CD14-positive monocyte (primary cell): ENCODE measurements around the gene PRAMEF18. TPM values are rescaled to one million over a fixed set of nuclear protein-coding genes. Genes with fewer than 3 reads are reported as not detected.
A peak's percentile ranks its signal among the peaks of the same experiment; 100 is the strongest.
"Not testable (repeated sequence)": the region's sequence is repeated elsewhere in the genome, so short reads cannot be mapped to it uniquely, and the experiment has no call there.

Source experiments
- DNase-seq, 3 donors: peaks; one replicate each; pipeline ENCODE4 v3.0.0-alpha.2; 2011 to 2022
- H2AFZ ChIP-seq: 2 replicates; pipeline ENCODE4 v1.6.0; 2012; ENCODE audit warnings: mild to moderate bottlenecking, low read depth, low read length, inconsistent platforms; ENCODE audit not compliant: insufficient read depth, poor library complexity, severe bottlenecking
- H3K27ac ChIP-seq, 2 donors: 1 replicate in 1 of 2; 2 replicates in 1 of 2; pipeline ENCODE4 v1.5.1; 2012 to 2013; ENCODE audit warnings: low read length in 2 of 2, control low read depth in 1 of 2, inconsistent platforms in 1 of 2, low read depth in 1 of 2, mild to moderate bottlenecking in 1 of 2
- H3K27me3 ChIP-seq, 2 donors: one replicate each; pipeline versions ENCODE4 v1.6.0 to v1.6.1; 2011 to 2013; ENCODE audit warnings: low read length in 2 of 2; ENCODE audit not compliant: control insufficient read depth in 2 of 2, insufficient read depth in 2 of 2
- H3K36me3 ChIP-seq, 2 donors: replicated peaks in 1 of 2; 1 replicate in 1 of 2; 2 replicates in 1 of 2; pipeline versions ENCODE4 v1.5.1 to v1.6.1; 2012 to 2013; ENCODE audit warnings: low read length in 2 of 2, control low read depth in 1 of 2, inconsistent platforms in 1 of 2, mild to moderate bottlenecking in 1 of 2; ENCODE audit not compliant: insufficient read depth in 2 of 2, control insufficient read depth in 1 of 2
- H3K4me1 ChIP-seq, 2 donors: 1 replicate in 1 of 2; 2 replicates in 1 of 2; pipeline versions ENCODE4 v1.5.1 to v1.6.1; 2012 to 2013; ENCODE audit warnings: low read length in 2 of 2, control low read depth in 1 of 2, inconsistent platforms in 1 of 2, mild to moderate bottlenecking in 1 of 2, moderate library complexity in 1 of 2; ENCODE audit not compliant: insufficient read depth in 2 of 2, control insufficient read depth in 1 of 2
- H3K4me2 ChIP-seq: replicated peaks from 2 replicates; pipeline ENCODE3; 2012; ENCODE audit warnings: low read length, moderate library complexity, mild to moderate bottlenecking; ENCODE audit not compliant: poor library complexity, severe bottlenecking; ENCODE audit errors: extremely low read depth
- H3K4me3 ChIP-seq, 3 experiments: fragments of 200-600 bp in 1 of 3; sonication (generic) in 1 of 3; replicated peaks in 1 of 3; 1 replicate in 2 of 3; 2 replicates in 1 of 3; pipeline ENCODE4 v1.5.1; 2011 to 2013; ENCODE audit warnings: low read length in 3 of 3, mild to moderate bottlenecking in 3 of 3, control low read depth in 2 of 3, low read depth in 2 of 3, inconsistent platforms in 1 of 3, moderate library complexity in 1 of 3
- H3K79me2 ChIP-seq: 2 replicates; pipeline ENCODE4 v1.6.0; 2012; ENCODE audit warnings: mild to moderate bottlenecking, control low read depth, inconsistent platforms, low read length, moderate library complexity; ENCODE audit not compliant: insufficient read depth
- H3K9ac ChIP-seq: 2 replicates; pipeline ENCODE4 v1.6.0; 2017; ENCODE audit warnings: low read length, mild to moderate bottlenecking; ENCODE audit not compliant: insufficient read depth, poor library complexity, severe bottlenecking
- H3K9me3 ChIP-seq, 2 donors: replicated peaks in 1 of 2; 1 replicate in 1 of 2; 2 replicates in 1 of 2; pipeline versions ENCODE4 v1.5.1 to v1.6.1; 2012 to 2013; ENCODE audit warnings: low read length in 2 of 2, control low read depth in 1 of 2; ENCODE audit not compliant: control insufficient read depth in 1 of 2, insufficient read depth in 1 of 2
- H4K20me1 ChIP-seq: 2 replicates; pipeline ENCODE4 v1.6.0; 2012; ENCODE audit warnings: mild to moderate bottlenecking, low read length, control low read depth, moderate library complexity; ENCODE audit not compliant: insufficient read depth
- H3K27ac Mint-ChIP-seq, 7 donors: one replicate each; pipeline ENCODE4 v1.8.0; 2020; ENCODE audit warnings: mild to moderate bottlenecking in 7 of 7, mixed read lengths in 7 of 7, moderate library complexity in 6 of 7, inconsistent platforms in 2 of 7
- H3K27me3 Mint-ChIP-seq, 3 donors: one replicate each; pipeline ENCODE4 v1.8.0; 2021 to 2022; ENCODE audit warnings: low read depth in 3 of 3, mild to moderate bottlenecking in 3 of 3, mixed read lengths in 3 of 3, moderate library complexity in 3 of 3, inconsistent platforms in 1 of 3
- H3K36me3 Mint-ChIP-seq, 2 donors: one replicate each; pipeline ENCODE4 v1.8.0; 2020; ENCODE audit warnings: mixed read lengths in 2 of 2, inconsistent platforms in 1 of 2, mild to moderate bottlenecking in 1 of 2
- H3K4me1 Mint-ChIP-seq: one replicate; pipeline ENCODE4 v1.8.0; 2020; ENCODE audit warnings: mild to moderate bottlenecking, mixed read lengths
- H3K4me3 Mint-ChIP-seq, 2 donors: one replicate each; pipeline ENCODE4 v1.8.0; 2020; ENCODE audit warnings: mild to moderate bottlenecking in 2 of 2, mixed read lengths in 2 of 2, moderate library complexity in 1 of 2
- H3K9me3 Mint-ChIP-seq, 7 donors: one replicate each; pipeline ENCODE4 v1.8.0; 2020 to 2022; ENCODE audit warnings: mixed read lengths in 7 of 7, mild to moderate bottlenecking in 6 of 7, moderate library complexity in 6 of 7, inconsistent platforms in 2 of 7
- WGBS: methylation state at CpG from one replicate; pipeline ENCODE4 v1.1.5; 2013; ENCODE audit warnings: missing lambda C conversion rate; ENCODE audit not compliant: insufficient coverage; 5-methylcytosine and 5-hydroxymethylcytosine counted together
- intact Hi-C, 2 donors: fragments of 100-400 bp; cut with micrococcal nuclease; formaldehyde crosslinking; loops; one replicate each; pipeline versions ENCODE4 v1.15.0 to v1.15.1; 2023
- polyA plus RNA-seq, 3 donors: library from polyadenylated mRNA; depleted of rRNA in 1 of 3; unstranded in 2 of 3; stranded (reverse) in 1 of 3; fragments of 300-500 nt in 2 of 3; fragments of >200 nt in 1 of 3; fragmentation: Illumina TruSeq in 2 of 3; gene quantifications; 1 replicate in 2 of 3; 2 replicates in 1 of 3; pipeline ENCODE4 v1.2.3, GENCODE V29; 2012 to 2021

PRAMEF18 gene
- polyA plus RNA-seq, 3 donors: not detected

DNA sequence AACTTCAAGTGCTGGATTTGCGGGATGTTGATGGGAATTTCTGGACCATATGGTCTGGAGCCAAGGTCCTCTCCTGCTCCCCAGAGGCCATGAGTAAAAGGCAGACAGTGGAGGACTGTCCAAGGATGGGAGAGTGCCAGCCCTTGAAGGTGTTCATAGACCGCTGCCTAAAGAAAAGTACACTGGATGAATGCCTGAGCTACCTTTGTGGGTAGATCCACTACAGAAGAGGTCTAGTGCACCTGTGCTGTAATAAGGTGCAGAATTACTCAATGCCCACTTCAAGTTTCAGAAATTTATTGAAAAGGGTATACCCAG is 20.6 kb upstream of the PRAMEF18 start:
- H4K20me1 ChIP-seq, H3K4me3 Mint-ChIP-seq, H3K4me2 ChIP-seq, H3K27ac ChIP-seq, H3K9ac ChIP-seq, H3K36me3 Mint-ChIP-seq, H3K9me3 Mint-ChIP-seq, H2AFZ ChIP-seq, H3K79me2 ChIP-seq, H3K27ac Mint-ChIP-seq, DNase-seq, H3K9me3 ChIP-seq, H3K4me3 ChIP-seq, H3K36me3 ChIP-seq, H3K27me3 ChIP-seq, H3K4me1 Mint-ChIP-seq, intact Hi-C loops, H3K4me1 ChIP-seq: not testable (repeated sequence)
- 89% methylated on average over 2 of the region's 2 CpGs for WGBS
- H3K27me3 Mint-ChIP-seq: peaks cover 6 to 13% (median 7%) of the 10 kb centered on the region in 3 donors

DNA sequence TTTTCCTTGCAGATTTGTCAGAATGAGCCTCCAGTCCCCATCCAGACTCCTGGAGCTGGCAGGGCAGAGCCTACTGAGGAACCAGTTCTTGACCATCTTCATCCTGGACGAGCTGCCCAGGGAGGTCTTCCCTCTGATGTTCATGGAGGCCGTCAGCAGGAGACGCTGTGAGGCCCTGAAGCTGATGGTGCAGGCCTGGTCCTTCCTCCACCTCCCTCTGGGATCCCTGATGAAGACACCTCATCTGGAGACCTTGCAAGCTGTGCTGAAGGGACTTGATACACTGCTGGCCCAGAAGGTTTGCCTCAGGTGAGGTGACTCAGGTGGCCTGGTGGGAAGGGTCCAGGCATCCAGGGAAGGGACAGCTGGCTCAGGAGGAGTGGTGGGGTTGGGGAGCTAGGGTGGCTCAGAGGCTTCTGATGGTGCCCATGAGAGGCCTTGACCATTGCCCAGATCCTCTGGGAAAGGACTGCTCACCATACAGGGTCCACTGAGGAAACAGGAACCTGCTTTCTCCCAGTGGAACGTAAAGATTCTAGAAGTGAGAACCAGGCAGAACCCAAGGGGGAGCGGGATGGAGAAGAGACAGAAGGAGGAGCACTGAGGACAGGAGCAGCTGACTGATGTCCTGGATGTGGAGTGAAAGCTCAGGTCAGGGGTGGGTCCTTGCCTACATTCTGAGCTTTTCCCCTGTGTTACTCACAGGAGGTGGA is 20.0 kb upstream of the PRAMEF18 start:
- H3K9me3 ChIP-seq, H3K27ac Mint-ChIP-seq, H4K20me1 ChIP-seq, H3K4me1 Mint-ChIP-seq, H3K9me3 Mint-ChIP-seq, H3K4me3 ChIP-seq, H3K27ac ChIP-seq, H3K9ac ChIP-seq, H3K27me3 ChIP-seq, H3K79me2 ChIP-seq, H3K4me1 ChIP-seq, H3K4me3 Mint-ChIP-seq, H3K4me2 ChIP-seq, H3K36me3 Mint-ChIP-seq, DNase-seq, intact Hi-C loops, H2AFZ ChIP-seq, H3K36me3 ChIP-seq: not testable (repeated sequence)
- WGBS: 85% methylated on average over 5 of the region's 5 CpGs
- peaks cover 6 to 13% (median 7%) of the 10 kb centered on the region in 3 donors for H3K27me3 Mint-ChIP-seq

DNA sequence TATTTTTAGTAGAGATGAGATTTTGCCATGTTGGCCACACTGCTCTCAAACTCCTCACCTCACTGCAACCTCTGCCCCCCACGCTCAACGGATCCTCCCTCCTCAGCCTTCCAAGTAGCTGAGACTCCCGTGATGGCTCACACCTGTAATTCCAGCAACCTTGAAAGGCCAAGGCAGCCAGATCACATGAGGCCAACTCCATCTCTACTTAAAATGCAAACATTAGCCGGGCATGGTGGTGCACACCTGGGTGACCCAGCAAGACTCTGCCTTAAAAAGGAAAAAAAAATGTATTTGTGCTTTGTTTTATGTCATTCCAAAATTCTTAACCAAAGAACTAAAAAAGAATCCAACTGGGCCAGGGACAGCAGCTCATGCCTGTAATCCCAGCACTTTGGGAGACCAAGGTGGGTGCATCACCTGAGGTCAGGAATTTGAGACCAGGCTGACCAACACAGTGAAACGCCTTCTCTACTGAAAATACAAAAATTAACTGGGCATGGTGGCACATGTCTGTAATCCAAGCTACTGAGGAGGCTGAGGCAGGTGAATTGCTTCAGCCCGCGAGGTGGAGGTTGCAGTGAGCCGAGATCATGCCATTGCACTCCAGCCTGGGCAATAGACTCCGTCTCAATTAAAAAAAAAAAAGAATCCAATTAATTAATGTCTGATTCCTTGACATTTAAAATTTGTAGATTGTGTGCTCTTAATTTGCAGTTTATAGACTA is 17.7 kb upstream of the PRAMEF18 start:
- DNase-seq, H3K9ac ChIP-seq, H3K4me1 ChIP-seq, H3K4me1 Mint-ChIP-seq, H3K27ac Mint-ChIP-seq, H3K79me2 ChIP-seq, H3K9me3 ChIP-seq, H3K27ac ChIP-seq, H3K9me3 Mint-ChIP-seq, H3K36me3 Mint-ChIP-seq, H3K4me2 ChIP-seq, H2AFZ ChIP-seq, H3K36me3 ChIP-seq, H3K4me3 ChIP-seq, H3K27me3 ChIP-seq, intact Hi-C loops, H4K20me1 ChIP-seq: not testable (repeated sequence)
- peaks cover 7 to 16% (median 8%) of the 10 kb centered on the region in 3 donors for H3K27me3 Mint-ChIP-seq
- H3K4me3 Mint-ChIP-seq: peak overlapping the region in 1 of 2 donors; percentile 19
- 96% methylated on average over 7 of the region's 9 CpGs for WGBS

DNA sequence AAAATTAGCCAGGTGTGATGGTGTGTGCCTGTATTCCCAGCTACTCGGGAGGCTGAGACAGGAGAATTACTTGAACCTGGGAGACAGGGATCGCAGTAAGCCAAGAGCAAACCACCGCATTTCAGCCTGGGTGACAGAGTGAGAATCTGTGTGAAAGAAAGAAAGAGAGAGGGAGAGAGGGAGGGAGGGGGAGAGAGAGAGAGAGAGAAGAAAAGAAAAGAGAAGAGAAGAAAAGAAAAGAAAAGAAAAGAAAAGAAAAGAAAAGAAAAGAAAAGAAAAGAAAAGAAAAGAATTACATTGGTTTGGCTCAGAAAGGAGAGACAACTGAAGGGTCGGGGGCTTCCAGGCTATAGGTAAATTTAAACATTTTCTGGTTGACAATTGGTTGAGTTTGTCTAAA is 13.7 kb upstream of the PRAMEF18 start:
- H3K4me1 ChIP-seq, H3K27me3 ChIP-seq, DNase-seq, H3K27ac Mint-ChIP-seq, H3K9me3 ChIP-seq, H3K79me2 ChIP-seq, H3K27ac ChIP-seq, H4K20me1 ChIP-seq, H3K9me3 Mint-ChIP-seq, H3K4me2 ChIP-seq, H3K36me3 Mint-ChIP-seq, H3K4me1 Mint-ChIP-seq, H3K4me3 Mint-ChIP-seq, H3K4me3 ChIP-seq, H3K9ac ChIP-seq, H2AFZ ChIP-seq, H3K36me3 ChIP-seq: not testable (repeated sequence)
- H3K27me3 Mint-ChIP-seq: peaks cover 7 to 22% (median 10%) of the 10 kb centered on the region in 3 donors
- 86% methylated on average over 2 of the region's 4 CpGs for WGBS
- intact Hi-C loops: loop anchor here in 1 of 2 donors (10.0 kb wide), 1 partner anchor 145 kb away; the partner anchor contains the start of gene PRAMEF17
